ENCODE measurements around the gene LACTB. TPM values are rescaled to one million over a fixed set of nuclear protein-coding genes. Genes with fewer than 3 reads are reported as not detected.

The LACTB gene
- polyA plus RNA-seq, 1 experiment = 51.1 TPM

DNA sequence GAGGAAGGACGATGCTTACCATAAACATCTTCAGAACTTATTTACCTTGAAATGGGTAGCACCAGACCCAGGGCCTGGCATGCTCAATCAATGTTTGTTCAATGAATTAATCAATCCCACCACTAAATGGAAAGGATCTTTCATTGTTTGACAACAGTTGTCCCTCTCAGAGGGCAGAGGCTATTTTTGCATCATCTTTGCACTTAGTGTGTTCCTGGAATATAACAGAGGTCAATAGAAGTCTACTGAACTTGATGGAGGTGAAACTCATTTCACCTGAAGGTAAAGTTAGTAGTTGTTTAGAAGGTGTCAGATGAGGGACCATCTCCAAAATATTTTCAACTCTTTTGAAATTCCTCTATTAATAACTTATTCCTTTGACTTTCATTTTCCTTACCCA, 36.9 kb upstream of the LACTB start:
- ChIA-PET POLR2A (no interaction called here), CTCF (no interaction called here)
- Histone ChIP-seq H3K27ac (ENCODE audit: low read depth, low read length) (no peak overlapping the region), H3K4me3 (ENCODE audit: low read depth, low read length) (no peak overlapping the region), H3K27me3 (ENCODE audit: control insufficient read depth, insufficient read depth, low read length) (no peaks in the 10 kb centered on the region), H3K9me3 (ENCODE audit: control insufficient read depth, insufficient read depth, low read length) (no peaks in the 10 kb centered on the region)
- TF ChIP-seq, protein P1, sequence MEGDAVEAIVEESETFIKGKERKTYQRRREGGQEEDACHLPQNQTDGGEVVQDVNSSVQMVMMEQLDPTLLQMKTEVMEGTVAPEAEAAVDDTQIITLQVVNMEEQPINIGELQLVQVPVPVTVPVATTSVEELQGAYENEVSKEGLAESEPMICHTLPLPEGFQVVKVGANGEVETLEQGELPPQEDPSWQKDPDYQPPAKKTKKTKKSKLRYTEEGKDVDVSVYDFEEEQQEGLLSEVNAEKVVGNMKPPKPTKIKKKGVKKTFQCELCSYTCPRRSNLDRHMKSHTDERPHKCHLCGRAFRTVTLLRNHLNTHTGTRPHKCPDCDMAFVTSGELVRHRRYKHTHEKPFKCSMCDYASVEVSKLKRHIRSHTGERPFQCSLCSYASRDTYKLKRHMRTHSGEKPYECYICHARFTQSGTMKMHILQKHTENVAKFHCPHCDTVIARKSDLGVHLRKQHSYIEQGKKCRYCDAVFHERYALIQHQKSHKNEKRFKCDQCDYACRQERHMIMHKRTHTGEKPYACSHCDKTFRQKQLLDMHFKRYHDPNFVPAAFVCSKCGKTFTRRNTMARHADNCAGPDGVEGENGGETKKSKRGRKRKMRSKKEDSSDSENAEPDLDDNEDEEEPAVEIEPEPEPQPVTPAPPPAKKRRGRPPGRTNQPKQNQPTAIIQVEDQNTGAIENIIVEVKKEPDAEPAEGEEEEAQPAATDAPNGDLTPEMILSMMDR (IDR thresholded peaks at IDR 0.05; ENCODE audit: low read depth, low read length) = no peak
- no peak for DNase-seq (ENCODE audit: low read depth, low spot score)

DNA sequence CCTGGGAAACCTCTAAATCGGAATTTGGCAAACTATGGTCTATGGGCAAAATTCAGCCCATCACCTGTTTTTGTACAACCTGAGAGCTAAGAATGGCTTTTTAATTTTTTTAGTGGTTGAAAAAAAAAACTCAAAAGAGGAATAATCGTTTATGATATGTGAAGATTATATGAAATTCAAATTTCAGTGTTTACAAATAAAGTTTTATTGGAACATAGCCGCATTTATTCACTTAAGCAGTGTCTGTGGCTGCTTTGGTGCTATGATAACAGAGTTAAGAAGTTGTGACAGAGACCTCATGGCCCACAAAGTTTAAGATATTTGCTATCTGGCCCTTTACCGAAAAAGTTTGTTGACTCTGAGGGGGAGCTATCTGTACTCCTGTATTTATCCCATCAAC, 36.4 kb upstream of the LACTB start:
- Histone ChIP-seq H3K27ac (ENCODE audit: low read depth, low read length) (no peak overlapping the region), H3K4me3 (ENCODE audit: low read depth, low read length) (no peak overlapping the region), H3K27me3 (ENCODE audit: control insufficient read depth, insufficient read depth, low read length) (no peaks in the 10 kb centered on the region), H3K9me3 (ENCODE audit: control insufficient read depth, insufficient read depth, low read length) (no peaks in the 10 kb centered on the region)
- ChIA-PET CTCF (no interaction called here), POLR2A (no interaction called here)
- TF ChIP-seq, protein P1 (IDR thresholded peaks at IDR 0.05; ENCODE audit: low read depth, low read length) = no peak
- no peak for DNase-seq (ENCODE audit: low read depth, low spot score)

DNA sequence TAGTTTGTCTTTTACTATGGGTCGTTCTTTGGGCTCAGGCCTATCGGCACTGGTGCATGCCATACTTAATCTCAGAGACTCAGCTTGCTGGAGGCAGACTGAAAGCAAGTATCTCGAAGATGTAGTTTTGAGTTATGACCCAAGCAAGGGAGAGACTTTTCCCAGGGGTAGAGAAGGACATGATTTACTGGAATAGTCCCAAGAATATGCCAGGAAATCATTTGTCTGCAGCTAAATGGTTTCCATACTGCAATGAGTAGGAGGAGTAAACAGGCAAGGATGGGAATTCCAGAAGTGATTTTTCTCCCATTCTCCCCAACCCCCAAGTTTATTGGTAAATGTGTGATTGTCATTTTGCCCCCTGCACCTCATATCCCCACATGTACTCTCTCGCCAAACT, 35.4 kb upstream of the LACTB start:
- H3K27me3 ChIP-seq (ENCODE audit: control insufficient read depth, insufficient read depth, low read length) = no peaks in the 10 kb centered on the region
- H3K27ac ChIP-seq (ENCODE audit: low read depth, low read length) = peak overlapping the region; percentile 21
- ChIA-PET POLR2A (interaction anchor here (1.1 to 4.4 kb wide), 3 partner anchors 11 to 328 kb away, joined by 3 to 21 read pairs (median 3); no protein-coding TSS in a partner anchor), CTCF (interaction anchor here (1.9 kb wide), 1 partner anchor 38 kb away, joined by 6 read pairs; no protein-coding TSS in a partner anchor)
- H3K4me3 ChIP-seq (ENCODE audit: low read depth, low read length) = no peak overlapping the region
- DNase-seq (ENCODE audit: low read depth, low spot score) = no peak
- TF ChIP-seq, protein P1 (IDR thresholded peaks at IDR 0.05; ENCODE audit: low read depth, low read length) = no peak
- no peaks in the 10 kb centered on the region for H3K9me3 ChIP-seq (ENCODE audit: control insufficient read depth, insufficient read depth, low read length)

DNA sequence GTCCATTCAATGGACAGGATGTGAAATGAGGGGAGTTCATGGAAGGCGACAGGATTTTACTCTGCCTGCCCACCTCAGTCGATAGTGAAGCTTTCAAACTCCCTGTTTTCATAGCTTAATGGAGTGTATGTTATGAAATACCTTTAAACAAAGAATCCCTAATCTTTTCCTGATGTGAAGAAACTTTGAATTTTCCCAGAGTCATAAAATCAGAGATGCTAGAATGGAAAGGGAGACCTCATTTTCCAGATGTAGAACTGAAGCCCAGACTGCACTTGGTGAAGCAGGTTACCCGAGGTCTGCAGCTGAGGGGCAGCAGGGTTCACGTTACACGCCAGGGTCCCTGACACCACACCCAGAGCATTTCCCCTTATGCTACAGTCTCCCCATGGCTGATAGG, 34.7 kb upstream of the LACTB start:
- no peak overlapping the region for H3K4me3 ChIP-seq (ENCODE audit: low read depth, low read length)
- CTCF ChIA-PET = interaction anchor here (1.9 kb wide), 1 partner anchor 39 kb away, joined by 6 read pairs; no protein-coding TSS in a partner anchor
- no peak for DNase-seq (ENCODE audit: low read depth, low spot score)
- POLR2A ChIA-PET = interaction anchor here (1.1 to 4.4 kb wide), 3 partner anchors 12 to 329 kb away, joined by 3 to 21 read pairs (median 3); no protein-coding TSS in a partner anchor
- TF ChIP-seq, protein P1 (IDR thresholded peaks at IDR 0.05; ENCODE audit: low read depth, low read length) = no peak
- H3K9me3 ChIP-seq (ENCODE audit: control insufficient read depth, insufficient read depth, low read length) = no peaks in the 10 kb centered on the region
- H3K27ac ChIP-seq (ENCODE audit: low read depth, low read length) = peak overlapping the region; percentile 41
- H3K27me3 ChIP-seq (ENCODE audit: control insufficient read depth, insufficient read depth, low read length) = no peaks in the 10 kb centered on the region

DNA sequence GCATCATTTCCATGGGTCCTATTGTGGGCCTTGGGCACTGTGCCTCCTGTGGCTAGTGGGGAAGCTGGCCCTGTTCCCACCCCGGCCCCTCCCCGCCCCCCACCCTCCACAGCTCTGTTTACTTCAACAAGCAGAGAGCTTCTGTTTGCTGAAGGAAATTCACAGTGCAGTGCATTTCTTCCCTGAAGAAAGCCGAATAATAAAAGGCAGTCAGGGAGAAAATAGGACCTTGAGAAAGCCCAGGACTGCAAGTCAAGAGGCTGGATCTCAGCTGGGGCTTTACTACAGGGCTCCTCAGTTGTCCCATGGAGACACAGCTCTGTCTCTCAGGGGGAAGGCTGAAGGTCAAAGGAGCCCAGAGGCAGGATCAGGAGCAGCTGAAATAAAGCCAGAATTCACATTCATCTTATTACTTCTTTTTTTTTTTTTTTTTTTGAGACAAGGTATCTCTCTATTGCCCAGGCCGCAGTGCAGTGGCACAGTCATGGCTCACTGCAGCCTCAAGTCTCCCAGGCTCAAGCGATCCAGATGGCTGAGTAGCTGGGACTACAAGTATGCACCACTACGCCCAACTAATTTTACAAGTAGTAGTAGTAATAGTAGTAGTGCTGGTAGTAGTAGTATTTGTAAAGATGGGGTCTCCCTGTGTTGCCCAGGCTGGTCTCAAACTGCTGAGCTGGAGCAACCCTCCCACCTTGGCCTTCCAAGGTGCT, 33.0 kb upstream of the LACTB start:
- Histone ChIP-seq H3K4me3 (ENCODE audit: low read depth, low read length) (no peak overlapping the region), H3K27me3 (ENCODE audit: control insufficient read depth, insufficient read depth, low read length) (no peaks in the 10 kb centered on the region), H3K9me3 (ENCODE audit: control insufficient read depth, insufficient read depth, low read length) (no peaks in the 10 kb centered on the region), H3K27ac (ENCODE audit: low read depth, low read length) (peak overlapping the region; percentile 93)
- ChIA-PET CTCF (interaction anchor here (0.7 to 3.3 kb wide), 6 partner anchors 9 to 306 kb away, joined by 3 to 25 read pairs (median 4); no protein-coding TSS in a partner anchor), POLR2A (interaction anchor here (0.6 to 4.4 kb wide), 17 partner anchors 8 to 422 kb away, joined by 3 to 21 read pairs (median 5); partner anchors contain the start of genes RPS27L and TPM1)
- TF ChIP-seq, protein P1 (IDR thresholded peaks at IDR 0.05; ENCODE audit: low read depth, low read length) = no peak
- no peak for DNase-seq (ENCODE audit: low read depth, low spot score)

Data from AG04450 (cell line).